ENCODE measurements around the gene USP11.

Gene USP11

DNA sequence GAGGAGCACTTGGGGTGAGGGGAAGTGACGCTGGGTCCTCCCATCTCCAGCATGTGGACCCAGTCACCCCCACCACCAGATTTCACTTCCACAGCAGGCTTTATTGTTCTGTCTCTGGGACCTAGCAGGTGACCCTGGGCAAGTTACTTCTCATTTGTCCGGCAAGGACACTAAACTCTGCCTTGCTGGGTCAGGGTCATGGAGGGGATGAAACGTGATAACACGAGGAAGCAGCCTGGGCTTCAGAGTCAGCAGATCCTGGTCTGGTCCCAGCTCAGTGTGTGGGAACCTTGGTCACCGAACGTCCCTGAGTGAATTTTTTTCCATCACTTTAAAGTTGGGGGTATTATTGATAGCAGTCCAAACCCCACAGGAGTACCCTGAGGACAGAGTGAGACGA, 35.3 kb upstream of the USP11 start:
- Histone ChIP-seq H3K4me1 (ENCODE audit: control insufficient read depth, low read length) (peaks cover 30% of the 10 kb centered on the region), H3K79me2 (ENCODE audit: control insufficient read depth, low read length) (peaks cover 52% of the 10 kb centered on the region), H4K20me1 (ENCODE audit: control insufficient read depth, insufficient read depth, low read depth, low read length) (peaks cover 4% of the 10 kb centered on the region; the same call in 1 of the 2 replicates), H3F3A (ENCODE audit: control insufficient read depth, insufficient read depth) (peaks cover 7% of the 10 kb centered on the region), H3K4me2 (ENCODE audit: low read length) (no peak overlapping the region), H3K9me3 (ENCODE audit: control insufficient read depth, insufficient read depth, low read length) (no peaks in the 10 kb centered on the region), H3K27me3 (ENCODE audit: control insufficient read depth, low read length) (no peaks in the 10 kb centered on the region), H3K27ac (ENCODE audit: low read depth, low read length) (no peak overlapping the region), H3K36me3 (ENCODE audit: control insufficient read depth, low read length) (peaks cover 84% of the 10 kb centered on the region), H3K4me3 (ENCODE audit: low read length) (no peak overlapping the region), H3K9me2 (replicated peaks; ENCODE audit: control insufficient read depth, low read length) (no peaks in the 10 kb centered on the region)
- no peak for TF ChIP-seq CTCF (IDR thresholded peaks at IDR 0.05; ENCODE audit: low read depth, low read length, poor library complexity, severe bottlenecking)

GRCh38 chrX:47198026-47198686, 34.7 kb upstream of the USP11 start:
- peaks cover 23% of the 10 kb centered on the region for H3K4me1 ChIP-seq (ENCODE audit: control insufficient read depth, low read length)
- peaks cover 4% of the 10 kb centered on the region; the same call in 1 of the 2 replicates for H4K20me1 ChIP-seq (ENCODE audit: control insufficient read depth, insufficient read depth, low read depth, low read length)
- H3K4me3 ChIP-seq (ENCODE audit: low read length), result no peak overlapping the region
- H3K27ac ChIP-seq (ENCODE audit: low read depth, low read length), result no peak overlapping the region
- H3K36me3 ChIP-seq (ENCODE audit: control insufficient read depth, low read length), result peaks cover 90% of the 10 kb centered on the region
- no peak overlapping the region for H3K4me2 ChIP-seq (ENCODE audit: low read length)
- no peaks in the 10 kb centered on the region for H3K9me3 ChIP-seq (ENCODE audit: control insufficient read depth, insufficient read depth, low read length)
- H3K79me2 ChIP-seq (ENCODE audit: control insufficient read depth, low read length), result peaks cover 52% of the 10 kb centered on the region
- no peak for TF ChIP-seq CTCF (IDR thresholded peaks at IDR 0.05; ENCODE audit: low read depth, low read length, poor library complexity, severe bottlenecking)
- TF ChIP-seq EZH2phosphoT487 (IDR thresholded peaks at IDR 0.05; ENCODE audit: borderline replicate concordance, low read length), result no peak
- H3K27me3 ChIP-seq (ENCODE audit: control insufficient read depth, low read length), result no peaks in the 10 kb centered on the region
- H3K9me2 ChIP-seq (replicated peaks; ENCODE audit: control insufficient read depth, low read length), result no peaks in the 10 kb centered on the region
- H3F3A ChIP-seq (ENCODE audit: control insufficient read depth, insufficient read depth), result peaks cover 1% of the 10 kb centered on the region; the same call in 1 of the 2 replicates

- H3K9me3 ChIP-seq (ENCODE audit: control insufficient read depth, insufficient read depth, low read length), result no peaks in the 10 kb centered on the region
- H3K27ac ChIP-seq (ENCODE audit: low read depth, low read length), result no peak overlapping the region
- no peak overlapping the region for H3K4me3 ChIP-seq (ENCODE audit: low read length)
- H4K20me1 ChIP-seq (ENCODE audit: control insufficient read depth, insufficient read depth, low read depth, low read length), result peaks cover 4% of the 10 kb centered on the region; the same call in 1 of the 2 replicates
- H3K27me3 ChIP-seq (ENCODE audit: control insufficient read depth, low read length), result no peaks in the 10 kb centered on the region
- H3F3A ChIP-seq (ENCODE audit: control insufficient read depth, insufficient read depth), result no peaks in the 10 kb centered on the region
- peaks cover 51% of the 10 kb centered on the region for H3K79me2 ChIP-seq (ENCODE audit: control insufficient read depth, low read length)
- no peak for TF ChIP-seq CTCF (IDR thresholded peaks at IDR 0.05; ENCODE audit: low read depth, low read length, poor library complexity, severe bottlenecking)
- H3K9me2 ChIP-seq (replicated peaks; ENCODE audit: control insufficient read depth, low read length), result no peaks in the 10 kb centered on the region
- H3K4me2 ChIP-seq (ENCODE audit: low read length), result no peak overlapping the region
- H3K4me1 ChIP-seq (ENCODE audit: control insufficient read depth, low read length), result peaks cover 21% of the 10 kb centered on the region
- H3K36me3 ChIP-seq (ENCODE audit: control insufficient read depth, low read length), result peaks cover 94% of the 10 kb centered on the region
Measured at GRCh38 chrX:47198687-47199080, 34.1 kb upstream of the USP11 start.

Measured in DOHH2 (cell line).